Left lung (tissue), 10 donors: ENCODE data around the gene SLC9A4. TPM values are rescaled to one million over a fixed set of nuclear protein-coding genes. Genes with fewer than 3 reads are reported as not detected.
A peak's percentile ranks its signal among the peaks of the same experiment; 100 is the strongest.

Experiments used
- ATAC-seq: fragments of 200-7000 bp; cut with Tn5 transposase; one replicate; pipeline ENCODE4 v1.9.1; 2020; ENCODE audit warnings: moderate library complexity
- DNase-seq, 4 donors: peaks; one replicate each; pipeline ENCODE4 v3.0.0-alpha.2; 2013 to 2020
- H3K27ac ChIP-seq, 2 donors: fragments of 200-600 bp; sonication (generic) in 1 of 2; one replicate each; pipeline versions ENCODE4 v1.5.0 to v1.8.0; 2020 to 2021
- H3K27me3 ChIP-seq, 2 donors: fragments of 200-600 bp; sonication (generic) in 1 of 2; one replicate each; pipeline versions ENCODE4 v1.5.0 to v1.8.0; 2020 to 2021
- H3K36me3 ChIP-seq, 2 donors: fragments of 200-600 bp; sonication (generic) in 1 of 2; one replicate each; pipeline versions ENCODE4 v1.5.0 to v1.8.0; 2020 to 2021
- H3K4me1 ChIP-seq, 2 donors: fragments of 200-600 bp; one replicate each; pipeline ENCODE4 v1.8.0; 2021
- H3K4me3 ChIP-seq, 2 donors: fragments of 200-600 bp; sonication (generic) in 1 of 2; one replicate each; pipeline versions ENCODE4 v1.5.0 to v1.8.0; 2020 to 2021; ENCODE audit warnings: mild to moderate bottlenecking in 1 of 2
- H3K9me3 ChIP-seq, 2 donors: fragments of 200-600 bp; sonication (generic) in 1 of 2; one replicate each; pipeline versions ENCODE4 v1.5.0 to v1.8.0; 2020 to 2021
- CTCF ChIP-seq, 2 donors: fragments of 200-600 bp; sonication (generic) in 1 of 2; IDR thresholded peaks; one replicate each; pipeline versions ENCODE4 v1.5.0 to v1.8.0; 2021; ENCODE audit warnings: antibody characterized with exemption in 2 of 2
- intact Hi-C, 2 donors: fragments of 100-400 bp; cut with DNase I; formaldehyde crosslinking; loops; one replicate each; pipeline versions ENCODE4 v1.11.2 to v1.14.2; 2022
- polyA plus RNA-seq, 6 donors: library from polyadenylated mRNA; unstranded; fragments of 120-200 nt; gene quantifications; one replicate each; pipeline ENCODE4 v1.2.1, GENCODE V29; 2013; ENCODE audit not compliant: insufficient read length in 6 of 6
- total RNA-seq, 2 donors: library from RNA; stranded (reverse); fragmentation: NEBNext Ultra II Directional; extraction: Animal tissue kit (Norgen Biotek cat#: 25700); gene quantifications; one replicate each; pipeline ENCODE4 v1.2.1, GENCODE V29; 2021
- donor health status: DM: no; HTN: yes; CAD: no.
- donor health status: DM: no; HTN: no; CAD: no.

The SLC9A4 gene
- total and polyA plus RNA-seq, 8 donors, result 0.06 to 0.08 (median 0.06) TPM; not detected in 4

DNA sequence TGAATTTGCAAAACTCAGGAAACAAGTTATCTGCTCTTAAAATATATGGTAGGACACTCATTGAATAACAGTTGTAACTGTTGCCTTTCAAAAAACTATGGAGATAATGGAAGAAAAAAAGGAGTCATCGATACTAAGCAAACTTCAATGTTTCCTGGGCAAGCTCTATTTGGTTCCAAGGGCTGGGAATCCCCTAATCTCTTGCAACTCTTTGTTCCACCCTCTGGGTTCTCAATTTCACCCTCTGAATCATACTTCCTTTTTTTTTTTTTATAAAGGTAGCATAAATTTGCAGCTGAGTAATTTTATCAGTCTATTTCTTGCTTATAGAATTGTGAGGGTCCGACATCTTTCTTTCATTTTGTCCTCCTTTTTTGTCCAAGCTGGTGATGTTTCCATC, 36.7 kb downstream of the SLC9A4 start:
- no peak for TF ChIP-seq CTCF (IDR thresholded peaks at IDR 0.05)
- no peaks in the 10 kb centered on the region for H3K9me3 ChIP-seq
- ATAC-seq (peak; percentile 34), DNase-seq (no peak)
- H3K4me3 ChIP-seq, result no peak overlapping the region
- H3K27ac ChIP-seq, result peak overlapping the region in 1 of 2 donors; percentile 75
- no peaks in the 10 kb centered on the region for H3K36me3 ChIP-seq
- H3K4me1 ChIP-seq, result peaks cover 0 to 12% of the 10 kb centered on the region in 2 donors
- no peaks in the 10 kb centered on the region for H3K27me3 ChIP-seq
- intact Hi-C loops, result no loop called here

DNA sequence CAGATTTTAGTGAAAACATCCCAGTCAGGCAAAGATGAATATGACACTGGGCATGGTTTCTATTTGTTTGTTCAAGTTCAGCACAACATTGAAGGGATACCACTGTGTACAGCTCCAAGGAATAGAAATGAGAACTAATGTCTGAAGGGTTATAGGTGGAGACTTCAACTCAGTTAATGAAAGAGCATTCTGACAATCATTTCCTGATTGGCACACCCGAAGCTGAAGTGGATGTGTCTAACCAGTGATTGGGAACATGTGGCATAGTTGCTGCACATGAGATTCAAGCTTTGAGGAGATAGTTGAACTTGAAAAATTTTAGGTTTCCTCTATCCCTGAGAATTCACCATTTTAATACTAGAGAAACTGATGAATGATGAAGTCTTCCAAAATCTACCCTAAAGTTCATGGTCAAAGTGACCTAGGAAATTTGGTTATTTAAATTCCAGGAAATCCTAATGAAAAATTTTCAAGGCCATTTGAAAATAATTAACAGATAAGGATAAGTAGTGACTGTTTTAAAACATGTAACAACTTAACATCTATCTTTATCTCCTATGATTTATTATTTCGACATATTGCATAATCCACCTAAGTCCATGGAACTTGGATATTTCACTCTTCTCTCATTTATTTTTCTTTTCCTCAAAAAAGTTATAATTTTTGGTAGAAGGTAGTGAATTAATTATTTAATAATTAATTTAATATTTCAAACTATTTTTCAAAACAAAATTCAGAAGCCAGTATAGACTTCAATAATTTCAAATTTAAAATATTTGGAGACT, 38.0 kb downstream of the SLC9A4 start:
- intact Hi-C loops, result no loop called here
- no peak for TF ChIP-seq CTCF (IDR thresholded peaks at IDR 0.05)
- H3K27me3 ChIP-seq, result no peaks in the 10 kb centered on the region
- H3K36me3 ChIP-seq, result no peaks in the 10 kb centered on the region
- ATAC-seq (no peak), DNase-seq (no peak)
- peaks cover 0 to 12% of the 10 kb centered on the region in 2 donors for H3K4me1 ChIP-seq
- no peak overlapping the region for H3K4me3 ChIP-seq
- H3K27ac ChIP-seq, result no peak overlapping the region
- H3K9me3 ChIP-seq, result no peaks in the 10 kb centered on the region

- Histone ChIP-seq H3K9me3 (no peaks in the 10 kb centered on the region), H3K27ac (no peak overlapping the region), H3K36me3 (no peaks in the 10 kb centered on the region), H3K4me1 (peaks cover 0 to 12% of the 10 kb centered on the region in 2 donors), H3K4me3 (no peak overlapping the region), H3K27me3 (no peaks in the 10 kb centered on the region)
- intact Hi-C loops, result no loop called here
- no peak for ATAC-seq
- DNase-seq, result no peak
- no peak for TF ChIP-seq CTCF (IDR thresholded peaks at IDR 0.05)
These were observed 39.1 kb downstream of the SLC9A4 start for GRCh38 chr2:102512161-102512560.

- Histone ChIP-seq H3K27ac (no peak overlapping the region), H3K4me1 (peaks cover 0 to 12% of the 10 kb centered on the region in 2 donors), H3K27me3 (no peaks in the 10 kb centered on the region), H3K9me3 (no peaks in the 10 kb centered on the region), H3K4me3 (no peak overlapping the region), H3K36me3 (no peaks in the 10 kb centered on the region)
- intact Hi-C loops, result no loop called here
- no peak for ATAC-seq
- no peak for DNase-seq
- TF ChIP-seq CTCF (IDR thresholded peaks at IDR 0.05), result no peak
These were observed 40.4 kb downstream of the SLC9A4 start for GRCh38 chr2:102513355-102513939.

- Histone ChIP-seq H3K4me1 (peaks cover 0 to 8% of the 10 kb centered on the region in 2 donors), H3K36me3 (no peaks in the 10 kb centered on the region), H3K27ac (no peak overlapping the region), H3K9me3 (no peaks in the 10 kb centered on the region), H3K4me3 (no peak overlapping the region), H3K27me3 (no peaks in the 10 kb centered on the region)
- DNase-seq, result no peak
- no peak for TF ChIP-seq CTCF (IDR thresholded peaks at IDR 0.05)
- peak; percentile 65 for ATAC-seq
- intact Hi-C loops, result no loop called here
These were observed 41.2 kb downstream of the SLC9A4 start for GRCh38 chr2:102514061-102514785.
